IMR-90 (cell line): ENCODE data around the gene DSG1. TPM values are rescaled to one million over a fixed set of nuclear protein-coding genes. Genes with fewer than 3 reads are reported as not detected.

ENCODE experiments used
- ATAC-seq: fragments of 200-7000 bp; cut with Tn5 transposase; 2 replicates; pipeline ENCODE4 v1.9.1; 2020; ENCODE audit warnings: low read depth, mild to moderate bottlenecking, moderate library complexity
- BruUV-seq: library from RNA; stranded (reverse); fragments of 400-500 nt; replicated peaks from 2 replicates; lab custom pipeline; 2021; lab: Mats Ljungman, UMichigan
- CTCF ChIA-PET: fragments of 300-600 bp; formaldehyde crosslinking; extraction: SDS; loops from one replicate; lab custom pipeline; 2021; ENCODE audit warnings: antibody characterized with exemption; lab: Yijun Ruan, JAX
- POLR2A ChIA-PET: fragments of 300-600 bp; sonication (Branson Sonifier 250); formaldehyde crosslinking; loops from one replicate; lab custom pipeline; 2022; ENCODE audit warnings: antibody characterized with exemption; ENCODE audit not compliant: unreplicated experiment; lab: Charles Lee
- DNase-seq: peaks from one replicate; pipeline ENCODE4 v3.0.0; 2013
- H2AFZ ChIP-seq: replicated peaks from 2 replicates; pipeline ENCODE3; 2013; ENCODE audit warnings: low read length, mild to moderate bottlenecking; ENCODE audit not compliant: poor library complexity
- H2AK5ac ChIP-seq: 2 replicates; pipeline ENCODE4 v1.6.1; 2013; ENCODE audit warnings: low read depth, low read length, inconsistent platforms
- H2AK9ac ChIP-seq: replicated peaks from 2 replicates; pipeline ENCODE3; 2013; ENCODE audit warnings: mild to moderate bottlenecking, low read depth, low read length, moderate library complexity; ENCODE audit not compliant: poor library complexity
- H2BK120ac ChIP-seq: 2 replicates; pipeline ENCODE4 v1.6.1; 2013; ENCODE audit warnings: low read depth, low read length, inconsistent platforms
- H2BK15ac ChIP-seq: 3 replicates; pipeline ENCODE4 v1.6.1; 2013; ENCODE audit warnings: low read depth, low read length, inconsistent platforms
- H2BK20ac ChIP-seq: 2 replicates; pipeline ENCODE4 v1.6.1; 2013; ENCODE audit warnings: low read depth, mild to moderate bottlenecking, inconsistent platforms, low read length, moderate library complexity
- H2BK5ac ChIP-seq: 2 replicates; pipeline ENCODE4 v1.6.1; 2013; ENCODE audit warnings: mild to moderate bottlenecking, low read depth, low read length, inconsistent platforms; ENCODE audit not compliant: poor library complexity, severe bottlenecking
- H3K14ac ChIP-seq: replicated peaks from 2 replicates; pipeline ENCODE4 v1.6.1; 2013; ENCODE audit warnings: low read depth, low read length, inconsistent platforms
- H3K18ac ChIP-seq: 2 replicates; pipeline ENCODE4 v1.6.1; 2013; ENCODE audit warnings: low read depth, low read length, control low read depth
- H3K23ac ChIP-seq: 2 replicates; pipeline ENCODE4 v1.6.1; 2013; ENCODE audit warnings: low read depth, low read length, inconsistent platforms
- H3K27ac ChIP-seq: 2 replicates; pipeline ENCODE4 v1.5.1; 2013; ENCODE audit warnings: mild to moderate bottlenecking, control low read depth, low read length; ENCODE audit not compliant: insufficient read depth
- H3K27me3 ChIP-seq: 2 replicates; pipeline ENCODE4 v1.6.1; 2013; ENCODE audit warnings: low read length; ENCODE audit not compliant: control insufficient read depth, insufficient read depth
- H3K36me3 ChIP-seq: 2 replicates; pipeline ENCODE4 v1.6.1; 2013; ENCODE audit warnings: low read length, mixed read lengths; ENCODE audit not compliant: control insufficient read depth, insufficient read depth
- H3K4ac ChIP-seq: 2 replicates; pipeline ENCODE4 v1.6.1; 2013; ENCODE audit warnings: low read depth, low read length, inconsistent platforms
- H3K4me1 ChIP-seq: 2 replicates; pipeline ENCODE4 v1.6.1; 2013; ENCODE audit warnings: low read length, mixed read lengths; ENCODE audit not compliant: control insufficient read depth, insufficient read depth
- H3K4me2 ChIP-seq: 2 replicates; pipeline ENCODE4 v1.6.1; 2013; ENCODE audit warnings: low read depth, mild to moderate bottlenecking, control low read depth, low read length, moderate library complexity
- H3K4me3 ChIP-seq: 2 replicates; pipeline ENCODE4 v1.5.1; 2013; ENCODE audit warnings: low read depth, mild to moderate bottlenecking, control low read depth, low read length, moderate library complexity; ENCODE audit not compliant: insufficient read depth
- H3K56ac ChIP-seq: 2 replicates; pipeline ENCODE4 v1.6.1; 2013; ENCODE audit warnings: low read length, inconsistent platforms; ENCODE audit not compliant: insufficient read depth; ENCODE audit errors: extremely low read depth
- H3K79me1 ChIP-seq, 2 experiments: 2 replicates each; pipeline ENCODE4 v1.6.1; 2013; ENCODE audit warnings: low read length in 2 of 2, inconsistent platforms in 1 of 2, low read depth in 1 of 2
- H3K9ac ChIP-seq: 2 replicates; pipeline ENCODE4 v1.6.1; 2013; ENCODE audit warnings: low read depth, low read length, control low read depth
- H3K9me1 ChIP-seq: 2 replicates; pipeline ENCODE4 v1.6.1; 2013; ENCODE audit warnings: low read length, inconsistent platforms; ENCODE audit not compliant: insufficient read depth
- H3K9me3 ChIP-seq: 2 replicates; pipeline ENCODE4 v1.6.1; 2013; ENCODE audit warnings: low read length; ENCODE audit not compliant: control insufficient read depth, insufficient read depth
- H4K20me1 ChIP-seq: 2 replicates; pipeline ENCODE4 v1.6.1; 2013; ENCODE audit warnings: low read length, inconsistent platforms; ENCODE audit not compliant: insufficient read depth
- H4K5ac ChIP-seq: 2 replicates; pipeline ENCODE4 v1.6.1; 2013; ENCODE audit warnings: mild to moderate bottlenecking, low read depth, low read length, control low read depth
- H4K8ac ChIP-seq, 2 experiments: 2 replicates each; pipeline ENCODE4 v1.6.1; 2013; ENCODE audit warnings: low read depth in 2 of 2, low read length in 2 of 2, control low read depth in 1 of 2, inconsistent platforms in 1 of 2
- H4K91ac ChIP-seq: 2 replicates; pipeline ENCODE4 v1.6.1; 2013; ENCODE audit warnings: low read depth, low read length, inconsistent platforms; ENCODE audit not compliant: insufficient read depth
- BHLHE40 ChIP-seq: fragments of 150-350 bp; IDR thresholded peaks from 2 replicates; pipeline ENCODE4 v1.6.1; 2016; ENCODE audit warnings: mild to moderate bottlenecking, low read depth, low read length
- CEBPB ChIP-seq: IDR thresholded peaks from 2 replicates; pipeline ENCODE4 v1.6.1; 2012; ENCODE audit warnings: low read depth, low read length, improper control_type of control experiment
- CHD1 ChIP-seq: IDR thresholded peaks from 2 replicates; pipeline ENCODE4 v1.6.1; 2012; ENCODE audit warnings: low read depth, low read length, improper control_type of control experiment
- ELK1 ChIP-seq: fragments of 150-350 bp; IDR thresholded peaks from 2 replicates; pipeline ENCODE4 v1.6.1; 2016; ENCODE audit warnings: low read depth, mild to moderate bottlenecking, low read length, moderate library complexity, borderline replicate concordance
- MAFK ChIP-seq: IDR thresholded peaks from 2 replicates; pipeline ENCODE4 v1.6.1; 2012; ENCODE audit warnings: low read depth, low read length, improper control_type of control experiment
- MAZ ChIP-seq: IDR thresholded peaks from 2 replicates; pipeline ENCODE4 v1.6.1; 2012; ENCODE audit warnings: low read depth, mild to moderate bottlenecking, low read length, improper control_type of control experiment, moderate library complexity, borderline replicate concordance
- NFE2L2 ChIP-seq: fragments of 150-350 bp; IDR thresholded peaks from 2 replicates; pipeline ENCODE4 v1.6.1; 2016; ENCODE audit warnings: low read depth, mild to moderate bottlenecking, low read length
- POLR2A ChIP-seq: IDR thresholded peaks from 2 replicates; pipeline ENCODE4 v1.6.1; 2012; ENCODE audit warnings: mild to moderate bottlenecking, low read depth, low read length
- RAD21 ChIP-seq: IDR thresholded peaks from 2 replicates; pipeline ENCODE4 v1.6.1; 2012; ENCODE audit warnings: low read length, improper control_type of control experiment
- SMC3 ChIP-seq: fragments of 150-350 bp; IDR thresholded peaks from 2 replicates; pipeline ENCODE4 v1.6.1; 2016; ENCODE audit warnings: low read depth, mild to moderate bottlenecking, antibody characterized with exemption, low read length, moderate library complexity
- WGBS, 2 experiments: methylation state at CpG; one replicate each; pipeline versions ENCODE4 v1.1.5 to v1.1.7; 2013; ENCODE audit warnings: missing lambda C conversion rate in 2 of 2; ENCODE audit not compliant: insufficient read length in 1 of 2; ENCODE audit errors: extremely low coverage in 2 of 2; 5-methylcytosine and 5-hydroxymethylcytosine counted together
- dilution Hi-C: fragments of 300-500 bp; cut with HindIII; formaldehyde crosslinking; loops from one replicate; pipeline ENCODE4 v1.14.3; 2018; ENCODE audit warnings: low sequenced_read_pairs; ENCODE audit not compliant: unreplicated experiment
- in situ Hi-C: fragments of 300-500 bp; cut with MboI; formaldehyde crosslinking; loops from 3 replicates; pipeline ENCODE4 v1.14.3; 2019; ENCODE audit warnings: low sequenced_read_pairs, inconsistent platforms, mixed read lengths
- intact Hi-C: fragments of 100-400 bp; cut with micrococcal nuclease; formaldehyde crosslinking; loops from 2 replicates; pipeline ENCODE4 v1.10.0; 2022
- polyA plus RNA-seq, 3 experiments: library from polyadenylated mRNA; depleted of rRNA; stranded (reverse); fragments of >200 nt; gene quantifications; 2 replicates each; pipeline ENCODE4 v1.2.3, GENCODE V29; 2012; ENCODE audit warnings: low replicate concordance in 1 of 3
- total RNA-seq: library from RNA; depleted of rRNA; stranded (reverse); fragments of >200 nt; gene quantifications from 2 replicates; pipeline ENCODE4 v1.2.3, GENCODE V29; 2012

The DSG1 gene
- total and polyA plus RNA-seq, 2 of the 4 experiments (the other 2 are of a cell fraction): not detected

- Histone ChIP-seq H3K23ac (no peak overlapping the region), H2BK120ac (no peak overlapping the region), H3K4ac (no peak overlapping the region), H3K36me3 (no peaks in the 10 kb centered on the region), H4K8ac (no peak overlapping the region), H2BK5ac (no peak overlapping the region), H3K9ac (no peak overlapping the region), H4K5ac (no peak overlapping the region), H2BK20ac (no peak overlapping the region), H3K27me3 (no peaks in the 10 kb centered on the region), H2BK15ac (no peak overlapping the region), H3K4me1 (no peaks in the 10 kb centered on the region), H3K79me1 (no peaks in the 10 kb centered on the region), H2AK9ac (no peak overlapping the region), H3K27ac (no peak overlapping the region), H3K14ac (no peak overlapping the region), H2AK5ac (no peak overlapping the region), H3K4me3 (no peak overlapping the region), H4K91ac (no peak overlapping the region), H3K4me2 (no peak overlapping the region), H3K18ac (no peak overlapping the region), H3K9me1 (no peaks in the 10 kb centered on the region), H4K20me1 (no peaks in the 10 kb centered on the region), H2AFZ (no peak overlapping the region), H3K56ac (no peak overlapping the region), H3K9me3 (no peaks in the 10 kb centered on the region)
- POLR2A ChIA-PET: no interaction called here
- intact Hi-C loops: no loop called here
- dilution Hi-C loops: no loop called here
- CTCF ChIA-PET: no interaction called here
- TF ChIP-seq NFE2L2: no peak
- TF ChIP-seq RAD21: no peak
- no peak for TF ChIP-seq CHD1
- no peak for TF ChIP-seq BHLHE40
- no peak for TF ChIP-seq CEBPB
- TF ChIP-seq SMC3: no peak
- no peak for TF ChIP-seq MAZ
- no peak for TF ChIP-seq ELK1
- TF ChIP-seq POLR2A: no peak
- no peak for TF ChIP-seq MAFK
- in situ Hi-C loops: no loop called here
- WGBS, 2 experiments: no CpG with 5 or more reads among the region's 2 CpGs
- DNase-seq (no peak), ATAC-seq (no peak)
- BruUV-seq: no TSS peak
These were observed 3.8 kb downstream of the DSG1 start for GRCh38 chr18:31321719-31322118.
